ENCODE measurements around the gene SS18. TPM values are rescaled to one million over a fixed set of nuclear protein-coding genes. Genes with fewer than 3 reads are reported as not detected.

The SS18 gene
- total RNA-seq, 1 experiment from 2014 or later: 84.6 TPM

DNA sequence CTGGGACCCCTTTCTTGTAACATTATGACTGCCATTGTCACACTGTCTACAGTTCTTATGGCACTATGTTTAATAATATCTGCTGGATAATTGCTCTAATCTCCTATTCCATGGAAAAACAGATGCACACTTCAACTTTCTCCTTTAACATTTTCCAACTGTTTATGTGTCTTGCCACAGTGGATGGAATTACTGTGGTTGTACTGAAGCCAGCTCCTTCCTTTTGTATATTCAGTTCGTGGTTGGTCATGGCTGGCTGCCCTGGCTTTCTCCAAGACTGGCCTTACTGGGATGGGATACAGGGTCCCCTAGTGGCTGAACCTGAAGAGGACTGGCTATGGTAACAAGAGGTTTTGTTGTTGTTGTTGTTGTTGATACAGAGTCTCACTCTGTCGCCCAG is 113.9 kb downstream of the SS18 start:
- DNase-seq (ENCODE audit: low spot score): no peak
- H3K27me3 ChIP-seq (replicated peaks; ENCODE audit: insufficient read depth, low read depth, low read length, poor library complexity): no peaks in the 10 kb centered on the region

DNA sequence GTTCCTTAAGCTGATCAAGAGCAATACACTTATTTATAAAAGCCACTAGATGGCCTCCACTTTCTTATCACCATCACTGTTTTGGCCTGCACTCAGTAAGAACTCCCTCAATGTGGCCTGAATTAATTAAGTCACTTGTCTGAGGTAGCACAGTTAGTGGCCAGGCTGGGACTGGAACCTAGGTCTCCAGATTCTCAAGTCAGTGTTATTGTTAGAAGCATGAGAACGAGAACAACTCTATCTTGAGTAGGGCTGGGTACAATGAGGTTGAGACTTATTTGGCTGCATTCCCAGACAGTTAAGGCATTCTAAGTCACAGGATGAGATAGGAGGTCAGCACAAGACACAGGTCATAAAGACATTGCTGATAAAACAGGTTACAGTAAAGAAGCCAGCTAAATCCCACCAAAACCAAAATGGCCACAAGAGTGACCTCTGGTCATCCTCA is 115.8 kb downstream of the SS18 start:
- H3K36me3 ChIP-seq (ENCODE audit: insufficient read depth, low read length, poor library complexity, severe bottlenecking): no peaks in the 10 kb centered on the region
- no TSS peak for BruUV-seq (replicated peaks)
- no peak overlapping the region for H3K27ac ChIP-seq (ENCODE audit: low read depth, low read length, poor library complexity, severe bottlenecking)
- no peak overlapping the region for H3K4me3 ChIP-seq (ENCODE audit: low read depth, low read length, poor library complexity, severe bottlenecking)
- no peaks in the 10 kb centered on the region for H3K9me3 ChIP-seq (ENCODE audit: low read depth, low read length, poor library complexity, severe bottlenecking)
- intact Hi-C loops (cut with micrococcal nuclease; ENCODE audit: unreplicated experiment): no loop called here
- no peaks in the 10 kb centered on the region for H3K27me3 ChIP-seq (replicated peaks; ENCODE audit: insufficient read depth, low read depth, low read length, poor library complexity)
- ChIA-PET POLR2A (ENCODE audit: low non-redundant PET) (no interaction called here), CTCF (no interaction called here)
- no peaks in the 10 kb centered on the region for H3K4me1 ChIP-seq (ENCODE audit: insufficient read depth, low read length, poor library complexity, severe bottlenecking)
- peak; percentile 15 for DNase-seq (ENCODE audit: low spot score)
- TF ChIP-seq, protein P1, sequence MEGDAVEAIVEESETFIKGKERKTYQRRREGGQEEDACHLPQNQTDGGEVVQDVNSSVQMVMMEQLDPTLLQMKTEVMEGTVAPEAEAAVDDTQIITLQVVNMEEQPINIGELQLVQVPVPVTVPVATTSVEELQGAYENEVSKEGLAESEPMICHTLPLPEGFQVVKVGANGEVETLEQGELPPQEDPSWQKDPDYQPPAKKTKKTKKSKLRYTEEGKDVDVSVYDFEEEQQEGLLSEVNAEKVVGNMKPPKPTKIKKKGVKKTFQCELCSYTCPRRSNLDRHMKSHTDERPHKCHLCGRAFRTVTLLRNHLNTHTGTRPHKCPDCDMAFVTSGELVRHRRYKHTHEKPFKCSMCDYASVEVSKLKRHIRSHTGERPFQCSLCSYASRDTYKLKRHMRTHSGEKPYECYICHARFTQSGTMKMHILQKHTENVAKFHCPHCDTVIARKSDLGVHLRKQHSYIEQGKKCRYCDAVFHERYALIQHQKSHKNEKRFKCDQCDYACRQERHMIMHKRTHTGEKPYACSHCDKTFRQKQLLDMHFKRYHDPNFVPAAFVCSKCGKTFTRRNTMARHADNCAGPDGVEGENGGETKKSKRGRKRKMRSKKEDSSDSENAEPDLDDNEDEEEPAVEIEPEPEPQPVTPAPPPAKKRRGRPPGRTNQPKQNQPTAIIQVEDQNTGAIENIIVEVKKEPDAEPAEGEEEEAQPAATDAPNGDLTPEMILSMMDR (conservative IDR thresholded peaks at IDR 0.05; ENCODE audit: low read depth, low read length): peak; percentile 25; the same call in 1 of the 2 replicates
- TF ChIP-seq EZH2 (IDR thresholded peaks at IDR 0.05; ENCODE audit: borderline replicate concordance, low read depth, low read length, poor library complexity, severe bottlenecking): no peak

More for the DNA sequence above, 113.9 kb downstream of the SS18 start:
- ChIA-PET POLR2A (ENCODE audit: low non-redundant PET) (no interaction called here), CTCF (no interaction called here)
- Histone ChIP-seq H3K9me3 (ENCODE audit: low read depth, low read length, poor library complexity, severe bottlenecking) (no peaks in the 10 kb centered on the region), H3K27ac (ENCODE audit: low read depth, low read length, poor library complexity, severe bottlenecking) (no peak overlapping the region), H3K4me3 (ENCODE audit: low read depth, low read length, poor library complexity, severe bottlenecking) (no peak overlapping the region), H3K4me1 (ENCODE audit: insufficient read depth, low read length, poor library complexity, severe bottlenecking) (no peaks in the 10 kb centered on the region), H3K36me3 (ENCODE audit: insufficient read depth, low read length, poor library complexity, severe bottlenecking) (no peaks in the 10 kb centered on the region)
- intact Hi-C loops (cut with micrococcal nuclease; ENCODE audit: unreplicated experiment): no loop called here
- BruUV-seq (replicated peaks): no TSS peak
- no peak for TF ChIP-seq EZH2 (IDR thresholded peaks at IDR 0.05; ENCODE audit: borderline replicate concordance, low read depth, low read length, poor library complexity, severe bottlenecking)

Other genes starting within 250 kb of the SS18 start
- gene PSMA8, start 43.3 kb upstream of the SS18 start, total RNA-seq (2021): not detected in 2 replicates
- gene TAF4B, start 135.8 kb upstream of the SS18 start, total RNA-seq (2021): 2.0 and 2.5 TPM in 2 replicates

Measured in A673 (cell line).